ENCODE measurements around the gene CA12. TPM values are rescaled to one million over a fixed set of nuclear protein-coding genes. Genes with fewer than 3 reads are reported as not detected.

CA12 gene
- total and polyA plus RNA-seq, 10 of the 15 experiments (the other 5 are each of a cell fraction or from before 2014, with no cell fraction given), result 0.03 to 0.10 TPM; not detected in 8

DNA sequence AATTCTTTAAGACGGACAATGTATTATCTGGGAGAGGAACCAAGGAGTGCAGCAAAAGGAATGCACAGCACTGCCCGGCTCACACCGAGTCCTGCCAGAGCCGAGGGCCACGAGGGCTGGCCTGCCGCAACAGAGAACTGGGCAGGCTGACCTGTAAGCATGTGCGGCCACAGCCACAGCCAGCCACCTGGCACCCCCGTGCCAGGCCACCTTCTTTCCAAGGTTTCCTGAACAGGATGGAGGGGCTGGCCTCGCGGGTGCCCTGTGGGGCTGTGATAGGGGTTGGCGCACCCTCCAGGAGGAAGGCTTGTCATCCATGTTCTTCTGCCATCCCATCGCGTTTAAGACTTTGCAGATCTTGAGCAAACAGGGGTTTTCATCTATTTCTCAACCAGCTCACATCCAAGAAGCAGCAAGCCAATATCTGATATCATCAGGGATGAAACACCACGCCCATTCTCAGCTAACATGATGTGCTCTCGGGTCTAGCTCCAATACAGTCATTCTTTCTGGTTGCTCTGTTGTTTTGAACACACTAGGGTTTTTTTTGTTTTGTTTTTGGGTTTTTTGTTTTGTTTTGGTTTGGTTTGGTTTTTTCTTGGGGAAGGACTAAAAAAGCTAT, 10.2 kb downstream of the CA12 start:
- DNase-seq (ENCODE audit: low read depth, low spot score), result no peak
- no TSS peak for BruUV-seq (replicated peaks)
- intact Hi-C loops (cut with micrococcal nuclease; ENCODE audit: unreplicated experiment), result no loop called here

GRCh38 chr15:63370764-63371163, 10.9 kb downstream of the CA12 start:
- ATAC-seq (no peak), DNase-seq (ENCODE audit: low read depth, low spot score) (no peak), FAIRE-seq (no peak)
- 65% methylated on average over 4 of the region's 4 CpGs for WGBS (ENCODE audit: insufficient coverage, insufficient replicate concordance, low lambda C conversion rate, missing lambda C conversion rate)
- no peaks in the 10 kb centered on the region for H3K4me1 ChIP-seq (ENCODE audit: control insufficient read depth, insufficient read depth, low read length)
- H3K36me3 ChIP-seq (ENCODE audit: control insufficient read depth in 2 of 2, insufficient read depth in 2 of 2, low read length in 1 of 2), result no peaks in the 10 kb centered on the region
- H3K4me3 ChIP-seq, result no peak overlapping the region
- H3K9me3 ChIP-seq (replicated peaks; ENCODE audit: control insufficient read depth, insufficient read depth, low read length), result no peaks in the 10 kb centered on the region
- BruUV-seq (replicated peaks), result no TSS peak
- in situ Hi-C loops (cut with MboI), result no loop called here
- RAD21 ChIA-PET (ENCODE audit: unreplicated experiment), result interaction anchor here (1.5 kb wide), 1 partner anchor 205 kb away, joined by 3 read pairs; no protein-coding TSS in a partner anchor
- POLR2A ChIA-PET, result no interaction called here
- intact Hi-C loops (cut with micrococcal nuclease; ENCODE audit: unreplicated experiment), result no loop called here
- SMC1A ChIA-PET (ENCODE audit: uncharacterized antibody, unreplicated experiment), result interaction anchor here (0.6 kb wide), 1 partner anchor 10 kb away, joined by 3 read pairs; no protein-coding TSS in a partner anchor
- CTCF ChIA-PET, result no interaction called here
- H2AFZ ChIP-seq (ENCODE audit: control insufficient read depth, low read depth, low read length), result no peak overlapping the region
- H3K27me3 ChIP-seq (replicated peaks in 1 of 2; ENCODE audit: control insufficient read depth in 2 of 2, insufficient read depth in 2 of 2, low read length in 1 of 2), result no peaks in the 10 kb centered on the region; a peak in 1 of 4 replicates
- no peaks in the 10 kb centered on the region for H4K20me1 ChIP-seq (ENCODE audit: control insufficient read depth, insufficient read depth)
- H3K4me2 ChIP-seq (ENCODE audit: control insufficient read depth, insufficient read depth), result no peak overlapping the region
- no peak overlapping the region for H3K27ac ChIP-seq (ENCODE audit: control insufficient read depth, insufficient read depth)
- H3K79me2 ChIP-seq (ENCODE audit: control insufficient read depth, insufficient read depth, low read length), result no peaks in the 10 kb centered on the region
- H3K9ac ChIP-seq (ENCODE audit: control insufficient read depth, insufficient read depth, low read length), result no peak overlapping the region
- TF ChIP-seq ZNF217 (IDR thresholded peaks at IDR 0.05) (no peak), ZSCAN29 (IDR thresholded peaks at IDR 0.05) (no peak), SMC3 (IDR thresholded peaks at IDR 0.05; ENCODE audit: borderline replicate concordance, low read length) (no peak), HCFC1 (IDR thresholded peaks at IDR 0.05; ENCODE audit: low read length) (no peak), TAF1 (IDR thresholded peaks at IDR 0.05; ENCODE audit: borderline replicate concordance, low read depth, low read length) (no peak), TARDBP (IDR thresholded peaks at IDR 0.05; ENCODE audit: borderline replicate concordance) (no peak), PML (IDR thresholded peaks at IDR 0.05; ENCODE audit: low read length) (no peak), ZNF274 (IDR thresholded peaks at IDR 0.05; ENCODE audit: insufficient read depth, insufficient read length) (no peak)
- TF ChIP-seq, protein P1, sequence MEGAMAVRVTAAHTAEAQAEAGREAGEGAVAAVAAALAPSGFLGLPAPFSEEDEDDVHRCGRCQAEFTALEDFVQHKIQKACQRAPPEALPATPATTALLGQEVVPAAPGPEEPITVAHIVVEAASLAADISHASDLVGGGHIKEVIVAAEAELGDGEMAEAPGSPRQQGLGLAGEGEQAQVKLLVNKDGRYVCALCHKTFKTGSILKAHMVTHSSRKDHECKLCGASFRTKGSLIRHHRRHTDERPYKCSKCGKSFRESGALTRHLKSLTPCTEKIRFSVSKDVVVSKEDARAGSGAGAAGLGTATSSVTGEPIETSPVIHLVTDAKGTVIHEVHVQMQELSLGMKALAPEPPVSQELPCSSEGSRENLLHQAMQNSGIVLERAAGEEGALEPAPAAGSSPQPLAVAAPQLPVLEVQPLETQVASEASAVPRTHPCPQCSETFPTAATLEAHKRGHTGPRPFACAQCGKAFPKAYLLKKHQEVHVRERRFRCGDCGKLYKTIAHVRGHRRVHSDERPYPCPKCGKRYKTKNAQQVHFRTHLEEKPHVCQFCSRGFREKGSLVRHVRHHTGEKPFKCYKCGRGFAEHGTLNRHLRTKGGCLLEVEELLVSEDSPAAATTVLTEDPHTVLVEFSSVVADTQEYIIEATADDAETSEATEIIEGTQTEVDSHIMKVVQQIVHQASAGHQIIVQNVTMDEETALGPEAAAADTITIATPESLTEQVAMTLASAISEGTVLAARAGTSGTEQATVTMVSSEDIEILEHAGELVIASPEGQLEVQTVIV (IDR thresholded peaks at IDR 0.05; ENCODE audit: borderline replicate concordance, partially characterized antibody), result no peak
- TF ChIP-seq, protein P2, sequence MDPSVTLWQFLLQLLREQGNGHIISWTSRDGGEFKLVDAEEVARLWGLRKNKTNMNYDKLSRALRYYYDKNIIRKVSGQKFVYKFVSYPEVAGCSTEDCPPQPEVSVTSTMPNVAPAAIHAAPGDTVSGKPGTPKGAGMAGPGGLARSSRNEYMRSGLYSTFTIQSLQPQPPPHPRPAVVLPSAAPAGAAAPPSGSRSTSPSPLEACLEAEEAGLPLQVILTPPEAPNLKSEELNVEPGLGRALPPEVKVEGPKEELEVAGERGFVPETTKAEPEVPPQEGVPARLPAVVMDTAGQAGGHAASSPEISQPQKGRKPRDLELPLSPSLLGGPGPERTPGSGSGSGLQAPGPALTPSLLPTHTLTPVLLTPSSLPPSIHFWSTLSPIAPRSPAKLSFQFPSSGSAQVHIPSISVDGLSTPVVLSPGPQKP (IDR thresholded peaks at IDR 0.05; ENCODE audit: low read depth, low read length), result no peak

More for the DNA sequence above, 10.2 kb downstream of the CA12 start:
- H3K9me3 ChIP-seq (replicated peaks; ENCODE audit: control insufficient read depth, insufficient read depth, low read length), result no peaks in the 10 kb centered on the region
- no peaks in the 10 kb centered on the region for H3K79me2 ChIP-seq (ENCODE audit: control insufficient read depth, insufficient read depth, low read length)
- POLR2A ChIA-PET, result interaction anchor here (1.1 kb wide), 1 partner anchor 9 kb away, joined by 4 read pairs; no protein-coding TSS in a partner anchor
- WGBS (ENCODE audit: insufficient coverage, insufficient replicate concordance, low lambda C conversion rate, missing lambda C conversion rate), result 61% methylated on average over 15 of the region's 15 CpGs
- no peak overlapping the region for H3K9ac ChIP-seq (ENCODE audit: control insufficient read depth, insufficient read depth, low read length)
- RAD21 ChIA-PET (ENCODE audit: unreplicated experiment), result interaction anchor here (1.5 kb wide), 1 partner anchor 205 kb away, joined by 3 read pairs; no protein-coding TSS in a partner anchor
- SMC1A ChIA-PET (ENCODE audit: uncharacterized antibody, unreplicated experiment), result interaction anchor here (1.1 to 1.4 kb wide), 4 partner anchors 9 to 80 kb away, joined by 3 to 5 read pairs (median 4); no protein-coding TSS in a partner anchor
- H3K4me3 ChIP-seq, result no peak overlapping the region
- H3K4me2 ChIP-seq (ENCODE audit: control insufficient read depth, insufficient read depth), result no peak overlapping the region
- H3K36me3 ChIP-seq (ENCODE audit: control insufficient read depth in 2 of 2, insufficient read depth in 2 of 2, low read length in 1 of 2), result no peaks in the 10 kb centered on the region
- no peaks in the 10 kb centered on the region for H3K4me1 ChIP-seq (ENCODE audit: control insufficient read depth, insufficient read depth, low read length)
- TF ChIP-seq ZNF274 (IDR thresholded peaks at IDR 0.05; ENCODE audit: insufficient read depth, insufficient read length) (no peak), MYC (IDR thresholded peaks at IDR 0.05; ENCODE audit: insufficient read depth, insufficient read length, insufficient replicate concordance, low read length, severe bottlenecking) (no peak), SIX5 (IDR thresholded peaks at IDR 0.05; ENCODE audit: low read depth, low read length, severe bottlenecking) (no peak)
- FAIRE-seq, result no peak
- no peak overlapping the region for H3K27ac ChIP-seq (ENCODE audit: control insufficient read depth, insufficient read depth)
- in situ Hi-C loops (cut with MboI), result no loop called here
- CTCF ChIA-PET, result no interaction called here
- no peaks in the 10 kb centered on the region; a peak in 1 of 4 replicates for H3K27me3 ChIP-seq (replicated peaks in 1 of 2; ENCODE audit: control insufficient read depth in 2 of 2, insufficient read depth in 2 of 2, low read length in 1 of 2)
- H4K20me1 ChIP-seq (ENCODE audit: control insufficient read depth, insufficient read depth), result no peaks in the 10 kb centered on the region
- H2AFZ ChIP-seq (ENCODE audit: control insufficient read depth, low read depth, low read length), result no peak overlapping the region
- ATAC-seq, result no peak
